Measurements from ENCODE around the gene SH2D6. TPM values are rescaled to one million over a fixed set of nuclear protein-coding genes. Genes with fewer than 3 reads are reported as not detected.
"Not testable (repeated sequence)": the region's sequence is repeated elsewhere in the genome, so short reads cannot be mapped to it uniquely, and the experiment has no call there.

The SH2D6 gene
- polyA plus RNA-seq, 5 donors = 0.67 to 1.7 (median 0.85) TPM

DNA sequence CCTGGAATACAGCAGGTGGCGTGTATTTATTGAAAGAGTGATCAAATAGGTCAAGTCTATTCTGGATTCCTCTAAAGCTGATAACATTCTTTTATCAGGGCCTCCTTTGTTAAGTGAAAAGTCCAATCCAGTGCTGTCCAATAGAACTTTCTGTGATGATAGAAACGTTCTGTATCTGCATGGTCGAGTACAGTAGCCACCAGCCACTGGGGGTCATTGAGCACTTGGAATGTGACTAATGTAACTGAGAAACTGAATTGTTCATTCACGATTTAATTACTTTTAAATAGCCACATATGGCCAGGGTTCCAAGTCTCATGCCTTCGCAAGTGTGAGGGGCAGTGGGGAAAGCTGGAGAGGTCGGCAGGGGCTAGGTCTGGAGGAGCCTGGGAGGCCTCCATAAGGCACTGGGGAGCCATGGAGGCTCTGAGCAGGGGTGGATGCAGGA lies 20.5 kb downstream of the SH2D6 start:
- DNase-seq = no peak

DNA sequence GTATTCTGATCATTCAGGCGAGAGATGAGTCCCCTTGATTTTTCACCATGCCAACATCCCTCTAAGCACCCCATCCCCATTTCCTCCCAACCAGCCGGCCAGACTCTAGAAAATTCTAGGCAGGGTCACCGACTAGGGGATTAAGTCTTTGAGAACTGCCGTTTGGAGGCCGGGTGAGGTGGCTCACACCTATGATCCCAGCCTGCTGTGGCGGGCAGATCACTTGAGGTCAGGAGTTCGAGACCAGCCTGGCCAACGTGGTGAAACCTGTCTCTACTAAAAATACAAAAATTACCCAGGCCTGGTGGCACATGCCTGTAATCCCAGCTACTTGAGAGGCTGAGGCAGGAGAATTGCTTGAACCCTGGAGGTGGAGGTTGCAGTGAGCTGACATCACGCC lies 21.1 kb downstream of the SH2D6 start:
- not testable (repeated sequence) for DNase-seq

DNA sequence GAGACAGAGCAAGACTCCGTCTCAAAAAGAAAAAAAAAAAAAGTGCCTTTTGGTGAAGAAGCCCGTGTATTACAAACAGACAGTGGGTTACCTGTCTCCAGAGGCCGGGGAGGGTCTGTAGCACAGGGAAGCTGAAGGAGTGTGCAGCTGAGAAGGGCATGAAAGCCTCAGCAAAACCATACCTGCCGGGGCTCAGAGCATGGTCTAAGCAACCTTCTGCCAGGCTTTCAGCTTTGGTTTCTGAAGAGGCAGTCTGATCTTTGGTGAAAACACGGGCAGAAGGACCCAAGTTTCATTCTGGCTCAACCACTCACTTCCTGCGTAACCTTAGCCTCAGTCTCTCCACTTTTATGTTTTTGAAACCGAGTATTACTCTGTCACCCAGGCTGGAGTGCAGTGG lies 21.5 kb downstream of the SH2D6 start:
- no peak for DNase-seq

DNA sequence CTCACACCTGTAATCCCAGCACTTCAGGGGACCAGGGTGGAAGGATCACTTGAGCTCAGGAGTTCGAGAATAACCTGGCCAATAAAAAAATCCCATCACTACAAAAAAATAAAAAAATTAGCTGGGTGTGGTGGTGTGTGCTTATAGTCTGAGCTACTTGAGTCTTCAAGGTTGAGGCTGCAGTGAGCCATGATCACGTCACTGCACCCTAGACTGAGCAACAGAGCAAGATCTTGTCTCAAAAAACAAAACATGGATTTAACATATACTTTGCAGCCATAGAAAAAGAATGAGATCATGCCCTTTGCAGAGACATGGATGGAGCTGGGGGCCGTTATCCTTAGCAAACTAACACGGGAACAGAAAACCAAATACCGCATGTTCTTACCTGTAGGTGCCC lies 22.2 kb downstream of the SH2D6 start:
- DNase-seq = no peak

DNA sequence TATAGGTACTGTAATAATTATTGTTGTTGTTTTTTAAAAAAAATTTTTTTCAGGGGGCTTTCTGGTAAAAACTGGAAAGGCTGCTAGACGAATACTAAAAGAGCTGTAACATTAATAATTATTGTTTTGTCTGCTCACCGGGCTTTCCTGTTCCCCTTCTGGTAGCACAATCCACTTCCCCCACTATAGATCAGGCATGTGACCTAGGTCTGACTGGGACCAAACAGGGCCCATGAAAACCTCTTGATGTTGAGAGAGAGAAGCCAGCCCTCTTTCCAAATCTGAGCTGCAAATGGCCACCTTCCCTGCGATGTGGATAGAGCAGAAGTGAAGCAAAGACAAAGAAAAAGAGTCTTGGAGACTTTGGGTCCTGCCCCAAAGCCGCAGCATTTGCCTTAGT lies 23.4 kb downstream of the SH2D6 start:
- DNase-seq = no peak

DNA sequence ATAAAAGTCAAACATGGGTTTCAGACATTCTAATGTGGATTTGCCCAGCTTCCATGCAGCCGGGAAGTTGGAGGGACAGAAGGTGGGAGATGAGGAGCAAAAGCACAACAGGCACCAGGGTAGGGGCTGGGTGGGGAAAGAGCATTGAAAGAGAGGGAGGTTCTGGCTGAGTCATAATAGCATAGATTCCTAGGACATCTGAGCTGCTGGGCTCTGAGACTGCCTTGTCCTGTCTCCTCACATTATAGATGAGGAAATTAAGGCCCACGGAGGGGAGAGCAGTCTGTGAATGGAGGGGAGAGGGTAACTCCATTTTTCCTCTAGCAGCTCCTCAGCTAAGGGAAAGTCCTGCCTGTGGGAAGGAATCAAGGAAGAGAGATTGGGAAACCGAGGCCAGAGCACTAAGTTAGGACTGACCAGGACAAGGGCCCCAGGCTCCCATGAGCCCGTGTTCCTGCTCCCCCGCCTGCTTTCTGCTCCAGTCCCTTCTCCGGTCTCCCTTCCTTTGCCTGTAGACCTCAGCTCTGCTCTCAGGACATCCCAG lies 26.2 kb downstream of the SH2D6 start:
- DNase-seq = no peak

DNA sequence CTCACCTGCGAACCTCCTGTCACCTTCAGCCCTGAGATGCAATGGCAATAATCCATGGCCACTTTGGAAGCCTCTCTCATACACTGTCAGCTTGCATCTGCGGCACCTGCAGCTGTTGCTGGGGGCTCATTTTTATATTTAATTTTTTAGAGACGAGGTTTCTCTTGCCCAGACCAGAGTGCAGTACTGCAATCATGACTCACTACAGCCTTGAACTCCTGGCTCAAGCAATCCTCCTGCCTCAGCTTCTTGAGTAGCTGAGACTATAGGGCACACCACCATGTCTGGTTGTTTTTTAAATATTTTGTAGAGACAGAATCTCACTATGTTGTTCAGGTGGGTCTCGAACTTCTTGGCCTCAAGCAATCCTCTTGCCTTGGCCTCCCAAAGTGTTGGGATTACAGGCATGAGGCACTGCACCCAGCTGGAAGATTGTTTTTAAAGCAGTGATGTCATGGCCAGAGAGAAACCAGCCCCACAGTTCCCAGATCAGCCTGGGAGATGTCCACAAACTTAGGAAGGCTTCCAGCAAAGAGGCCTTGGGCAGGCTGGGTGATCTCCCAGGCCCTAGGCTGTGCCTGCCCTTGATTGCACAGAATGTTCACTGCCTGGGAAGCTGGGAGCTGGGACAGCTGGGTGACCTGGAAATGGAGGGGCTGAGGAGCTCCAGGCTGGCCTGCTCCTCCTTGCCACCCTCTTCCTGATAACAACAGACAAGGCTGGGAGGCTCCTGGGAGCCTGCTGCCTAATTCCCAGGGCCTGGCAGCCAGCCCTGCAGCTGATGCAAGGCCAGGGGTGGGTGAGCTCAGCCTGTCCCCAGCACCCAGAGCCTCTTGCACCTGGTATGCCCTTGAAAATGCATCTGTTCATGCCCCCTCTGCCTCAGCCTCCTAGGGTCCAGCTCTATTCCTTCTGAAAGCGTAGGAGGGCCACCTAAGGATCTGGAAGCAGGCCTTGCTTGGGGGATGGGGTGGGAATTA lies 27.1 kb downstream of the SH2D6 start:
- DNase-seq = no peak

DNA sequence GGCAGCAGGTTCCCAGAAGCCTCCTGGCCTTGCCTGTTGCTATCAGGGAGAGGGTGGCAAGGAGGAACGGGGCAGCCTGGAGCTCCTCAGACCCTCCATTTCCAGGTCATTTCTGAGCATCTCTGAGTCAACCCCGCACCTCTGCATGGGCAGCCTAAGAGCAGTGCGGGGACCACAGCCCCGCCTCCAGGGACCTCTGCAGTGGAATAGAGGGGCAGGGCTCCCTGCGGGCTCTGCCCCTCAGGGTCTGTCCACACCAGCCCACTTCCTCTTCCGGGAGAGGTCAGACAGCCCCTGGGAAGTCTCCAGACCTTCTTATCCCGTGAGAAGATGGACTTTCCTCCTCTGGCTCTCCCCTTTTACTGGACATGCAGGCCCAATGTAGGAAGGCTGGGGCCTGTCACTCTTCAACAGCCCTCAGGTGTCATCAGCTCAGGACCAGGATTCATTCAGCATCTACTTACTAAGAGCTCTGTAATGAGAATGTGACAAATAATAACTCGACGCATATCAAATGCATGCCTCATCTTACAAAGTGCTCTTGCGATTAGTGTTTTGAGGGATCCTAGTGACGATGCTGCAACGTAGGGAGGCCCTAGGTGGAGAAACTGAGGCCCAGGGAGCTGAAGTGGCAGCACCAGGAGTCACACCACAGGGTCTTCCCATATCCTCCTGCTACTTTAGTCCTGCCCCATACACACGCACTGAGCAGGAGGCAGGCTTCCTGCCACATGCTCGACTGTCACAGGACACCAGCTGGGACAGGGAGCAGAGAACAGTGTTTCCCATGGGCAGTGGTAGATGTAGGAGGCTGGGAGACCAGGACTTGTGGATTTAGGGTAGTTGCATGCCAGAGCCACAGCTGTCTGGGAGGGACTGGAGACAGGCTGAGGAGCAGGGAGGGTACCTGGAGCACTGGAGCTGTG lies 28.0 kb downstream of the SH2D6 start:
- no peak for DNase-seq

DNA sequence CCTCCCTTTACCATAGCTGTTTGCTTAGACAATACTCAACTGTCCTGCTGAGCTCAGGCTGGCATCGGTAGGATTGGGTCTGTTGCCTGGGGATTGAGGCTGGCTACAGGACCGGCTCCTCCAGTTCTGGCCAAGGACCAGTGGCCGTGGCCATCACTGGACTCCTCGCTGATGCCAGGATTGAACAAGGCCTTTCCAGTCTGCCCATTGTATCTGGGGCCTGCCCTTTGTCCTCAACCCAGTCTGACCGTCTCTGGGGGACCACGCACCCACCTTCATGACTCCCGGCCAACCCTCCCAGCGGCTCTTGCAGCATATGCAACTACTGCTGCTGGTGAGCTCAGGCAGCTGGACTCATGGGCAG lies 28.7 kb downstream of the SH2D6 start:
- DNase-seq = no peak

DNA sequence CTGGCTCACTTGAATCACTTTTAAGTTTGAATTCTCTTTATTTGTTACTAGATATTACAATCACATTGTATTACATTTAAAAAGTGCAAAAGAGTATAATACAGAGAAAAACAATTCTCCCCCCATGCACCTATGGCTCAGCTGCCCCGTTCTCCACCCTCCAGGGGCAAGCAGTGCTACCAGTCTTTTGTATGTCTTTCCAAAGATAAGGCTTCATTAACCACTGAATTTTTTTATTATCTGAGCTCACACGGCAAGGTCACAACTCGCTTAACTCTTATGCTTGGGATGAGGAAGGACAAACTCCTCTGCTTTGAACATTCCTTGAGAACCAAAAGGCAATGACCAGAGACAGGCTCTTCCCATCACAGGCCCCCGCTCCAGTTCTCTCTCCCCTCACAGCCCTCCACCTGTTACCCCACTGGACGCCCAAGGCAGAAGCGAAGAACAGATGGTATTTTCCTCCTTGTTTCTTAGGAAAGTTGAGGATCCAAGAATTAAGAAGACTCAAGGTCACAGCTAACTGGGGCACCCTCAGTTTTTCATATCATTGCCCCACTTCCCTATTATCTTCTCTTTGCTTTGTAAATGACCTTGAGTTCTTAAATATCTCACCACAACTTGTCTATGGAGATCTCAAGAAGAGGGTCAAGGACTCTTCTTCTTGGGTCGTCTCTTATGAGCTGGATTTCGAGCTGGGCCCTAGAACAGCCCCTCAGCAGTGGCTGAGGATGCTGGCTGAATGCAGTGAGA lies 30.1 kb downstream of the SH2D6 start:
- no peak for DNase-seq

DNA sequence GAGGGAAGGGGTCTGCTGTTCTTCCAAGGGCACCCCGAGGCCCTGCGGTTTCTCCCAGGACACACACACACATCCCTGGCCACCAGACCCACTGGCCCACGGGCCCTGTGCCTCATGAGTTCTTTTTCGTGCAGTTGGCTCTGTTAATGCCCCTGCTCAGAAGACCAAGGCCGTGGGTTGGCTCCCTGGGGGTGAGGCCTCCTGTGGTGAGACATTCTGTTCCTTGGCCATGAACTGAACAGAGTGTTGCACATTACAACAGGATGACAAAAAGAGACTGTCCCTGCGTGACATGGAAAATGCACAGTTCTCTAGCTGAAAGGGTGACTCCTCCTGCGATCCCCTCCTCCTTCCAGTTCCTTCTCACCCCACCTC lies 30.7 kb downstream of the SH2D6 start:
- DNase-seq = no peak

DNA sequence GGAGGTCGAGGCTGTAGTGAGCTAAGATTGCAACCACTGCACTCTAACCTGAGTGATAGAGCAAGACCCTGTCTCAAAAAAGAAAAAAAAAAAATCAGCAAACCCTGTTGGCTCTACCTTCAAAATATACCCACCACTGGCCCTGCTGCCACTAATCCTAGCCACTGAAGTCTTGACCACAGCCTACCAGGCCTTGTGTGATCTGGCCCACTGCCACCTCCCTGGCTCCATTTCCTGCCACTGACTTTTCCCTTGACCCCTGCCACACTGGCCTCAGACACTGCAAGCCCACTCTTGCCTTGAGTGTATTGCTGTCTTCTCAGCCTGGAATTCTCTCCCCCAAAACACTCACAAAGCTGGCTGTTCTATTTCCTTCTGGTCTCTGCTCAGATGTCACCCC lies 33.7 kb downstream of the SH2D6 start:
- DNase-seq = no peak

DNA sequence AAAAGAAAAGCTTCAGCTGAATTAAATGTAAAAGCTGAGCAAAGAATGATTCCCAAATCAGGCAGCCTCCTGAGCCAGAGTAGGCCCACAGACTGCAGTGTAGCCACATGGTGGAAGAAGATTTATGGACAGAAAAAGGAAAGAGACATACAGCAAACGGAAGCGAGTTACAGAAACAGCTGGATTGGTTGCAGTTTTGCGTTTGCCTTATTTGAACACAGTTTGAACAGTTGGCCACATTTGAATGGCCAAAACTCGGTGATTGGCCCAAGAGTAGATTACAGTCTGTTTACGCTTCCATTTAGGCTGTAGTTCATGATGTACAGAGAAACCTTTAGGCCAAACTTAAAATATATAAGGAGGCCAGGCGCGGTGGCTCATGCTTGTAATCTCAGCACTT lies 35.1 kb downstream of the SH2D6 start:
- DNase-seq = no peak

DNA sequence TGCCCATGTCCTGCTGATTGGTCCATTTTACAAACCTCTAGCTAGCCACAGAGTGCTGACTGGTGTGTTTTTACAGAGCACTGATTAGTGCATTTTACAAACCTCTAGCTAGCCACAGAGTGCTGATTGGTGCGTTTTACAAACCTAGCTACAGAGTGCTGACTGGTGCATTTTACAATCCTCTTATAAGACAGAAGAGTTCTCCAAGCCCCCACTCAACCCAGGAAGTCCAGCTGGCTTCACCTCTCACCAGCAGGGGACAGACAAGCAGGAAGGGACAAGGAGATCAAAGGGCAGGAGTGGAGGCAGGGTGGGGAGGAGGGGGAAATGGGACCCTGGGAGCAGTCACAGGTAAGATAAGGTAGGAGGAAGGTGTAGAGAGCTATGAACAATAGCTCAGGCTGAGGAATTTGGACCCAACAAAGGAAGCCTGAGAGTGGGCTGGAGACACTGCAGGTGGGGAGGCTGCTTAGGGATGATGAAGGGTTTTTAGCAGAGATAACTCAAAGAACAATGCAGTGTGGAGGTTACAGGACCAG lies 37.1 kb downstream of the SH2D6 start:
- no peak for DNase-seq

DNA sequence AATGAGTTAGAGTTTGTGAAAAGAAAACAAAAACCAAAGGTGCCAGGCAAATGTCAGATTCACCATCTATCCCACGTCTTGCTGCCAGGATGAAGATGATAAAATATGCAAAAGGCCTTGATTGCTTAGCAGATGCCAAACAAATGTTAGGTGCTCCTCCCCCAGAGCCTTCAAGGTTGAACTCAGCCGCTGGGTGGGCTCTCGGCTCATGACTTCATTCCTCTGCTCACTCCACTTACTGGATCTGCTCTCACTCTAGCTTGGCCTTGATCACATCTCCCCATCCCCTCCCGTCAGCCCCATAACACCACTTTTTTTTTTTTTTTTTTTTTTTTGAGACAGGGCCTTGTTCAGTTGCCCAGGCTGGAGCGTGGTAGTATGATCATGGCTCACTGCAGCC lies 38.5 kb downstream of the SH2D6 start:
- DNase-seq = no peak

DNA sequence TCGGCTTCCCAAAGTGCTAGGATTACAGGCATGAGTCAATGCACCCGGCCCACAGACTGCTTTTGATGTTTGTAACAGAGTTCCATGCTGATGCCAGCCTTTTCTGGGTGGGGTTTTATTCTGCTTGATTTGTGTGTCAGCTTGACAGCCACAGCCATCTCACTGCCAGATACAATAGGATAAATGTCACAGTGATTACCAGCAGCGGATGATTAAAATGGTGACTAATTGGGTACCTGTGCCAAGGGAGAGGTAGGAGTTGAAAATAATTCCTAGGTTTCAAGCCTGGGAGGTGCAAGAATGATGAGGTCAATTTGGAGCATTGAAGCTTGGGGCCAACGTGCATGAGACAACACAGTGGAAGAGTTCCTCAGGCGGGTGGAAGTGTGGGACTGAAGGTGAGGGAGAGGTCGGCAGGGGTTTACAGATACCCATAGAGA lies 39.4 kb downstream of the SH2D6 start:
- DNase-seq = no peak

DNA sequence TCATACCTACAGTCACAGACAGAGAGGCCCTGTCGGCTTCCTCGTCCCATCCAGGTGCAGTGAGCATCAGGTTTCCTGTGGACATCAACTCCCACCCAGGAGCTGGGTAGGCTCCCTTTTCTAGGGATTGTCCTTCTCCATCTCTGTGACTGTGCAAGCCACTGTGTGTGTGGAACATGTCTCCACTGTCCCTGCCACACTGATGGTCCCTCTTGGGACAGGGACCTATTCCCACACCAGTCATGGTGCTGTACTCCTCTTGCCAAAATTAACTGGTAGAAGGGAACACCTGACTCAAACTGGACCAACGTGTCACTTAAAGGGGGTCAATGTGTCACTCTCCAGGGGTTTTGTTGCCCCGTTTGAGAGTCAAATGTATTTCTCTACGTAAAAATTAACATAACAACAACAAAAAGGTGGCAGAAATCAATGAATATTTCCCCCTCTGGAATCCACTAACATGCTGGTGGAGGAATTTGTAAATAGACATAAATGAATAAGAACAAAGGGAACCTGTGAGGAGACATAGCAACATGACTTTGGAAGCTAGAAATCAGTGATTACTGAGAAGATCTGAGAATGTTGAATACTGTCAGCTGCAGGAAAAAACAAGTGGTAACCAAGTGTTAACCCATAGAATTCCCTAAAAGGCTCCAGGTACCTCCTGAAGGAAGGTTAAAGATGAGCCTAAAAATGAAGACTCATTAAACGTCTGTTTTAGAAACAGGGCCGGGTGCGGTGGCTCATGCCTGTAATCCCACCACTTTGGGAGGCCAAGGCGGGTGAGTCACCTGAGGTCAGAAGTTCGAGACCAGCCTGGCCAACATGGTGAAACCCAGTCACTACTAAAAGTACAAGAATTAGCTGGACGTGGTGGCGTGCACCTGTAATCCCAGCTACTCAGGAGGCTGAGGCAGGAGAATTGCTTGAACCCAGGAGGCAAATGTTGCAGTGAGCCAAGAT lies 40.4 kb downstream of the SH2D6 start:
- DNase-seq = no peak

DNA sequence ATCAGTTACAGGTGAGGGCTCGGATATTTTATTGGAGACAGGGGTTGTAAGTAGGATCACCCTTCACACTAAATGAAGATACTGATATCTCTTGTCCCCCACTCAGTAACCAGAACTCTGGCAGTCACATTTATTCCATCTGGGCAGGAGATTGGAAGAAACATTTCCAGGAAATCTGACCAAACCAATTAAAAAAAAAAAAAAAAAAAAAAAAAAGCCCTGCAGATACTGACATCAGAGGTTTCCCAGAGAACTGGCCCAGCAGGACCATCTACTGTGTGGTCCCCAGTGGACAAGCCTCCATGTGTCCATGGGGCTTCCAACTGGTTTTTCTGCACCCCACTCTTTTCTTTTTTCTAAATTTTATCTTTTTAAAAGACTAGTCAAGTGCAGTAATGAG lies 41.3 kb downstream of the SH2D6 start:
- no peak for DNase-seq

DNA sequence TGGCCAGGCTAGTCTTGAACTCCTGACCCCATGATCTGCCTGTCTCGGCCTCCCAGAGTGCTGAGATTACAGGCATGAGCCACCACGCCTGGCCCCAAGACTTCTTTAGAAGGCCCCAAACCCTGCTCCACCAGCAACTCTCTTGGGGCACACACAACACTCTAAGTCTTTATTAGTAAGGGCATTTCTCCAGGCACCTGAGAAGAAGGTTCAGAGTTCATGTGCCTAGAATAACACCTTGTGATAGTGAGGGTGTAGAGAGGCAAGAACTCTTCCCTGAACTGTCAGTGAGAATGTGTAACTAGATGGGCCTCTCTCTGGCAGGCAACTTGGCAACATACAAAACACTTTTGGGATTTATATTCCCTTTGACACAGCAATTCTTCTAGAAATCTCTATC lies 43.8 kb downstream of the SH2D6 start:
- no peak for DNase-seq

DNA sequence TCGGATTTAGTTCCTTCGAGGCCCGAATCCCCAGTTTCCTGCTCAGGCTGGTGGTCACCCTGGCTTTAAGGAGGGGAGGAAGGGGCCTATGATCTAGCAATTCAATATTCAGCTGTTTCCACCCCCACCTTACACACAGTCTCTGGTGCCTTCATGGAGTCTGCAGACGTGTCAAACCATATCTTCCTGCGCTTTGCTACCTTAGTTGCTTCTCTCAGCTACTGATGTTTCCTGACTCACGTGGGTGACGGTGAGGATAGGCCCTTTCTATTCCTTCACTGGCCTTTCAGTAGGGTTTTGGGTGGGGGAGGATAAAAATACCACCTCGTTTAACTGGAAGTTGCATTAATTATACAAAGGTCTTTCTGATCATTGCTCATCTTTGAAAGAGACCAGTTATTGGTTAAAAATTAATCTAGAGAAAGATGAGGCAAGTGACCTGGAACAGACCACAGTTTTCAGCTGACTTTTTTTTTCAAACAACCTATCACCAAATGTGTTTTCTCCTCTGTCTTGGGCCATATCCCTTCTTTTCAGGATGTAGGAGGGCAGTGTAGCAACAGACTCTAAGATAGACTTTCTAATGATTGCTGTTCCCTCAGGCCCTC lies 49.7 kb downstream of the SH2D6 start:
- DNase-seq = no peak
